ENCODE measurements around the gene TTLL8.
"Not testable (repeated sequence)": the region's sequence is repeated elsewhere in the genome, so short reads cannot be mapped to it uniquely, and the experiment has no call there.

TTLL8 gene

GRCh38 chr22:50058061-50058905 is at the start of gene TTLL8:
TTLL8 (minus strand) TSS chr22:50058298.
- no peak for DNase-seq (ENCODE audit: low spot score)

- DNase-seq (ENCODE audit: low spot score) = no peak
These were observed 49.4 kb upstream of the TTLL8 start for GRCh38 chr22:50107529-50107928.

- DNase-seq (ENCODE audit: low spot score) = no peak
These were observed 47.4 kb upstream of the TTLL8 start for GRCh38 chr22:50105208-50106100.

- no peak for DNase-seq (ENCODE audit: low spot score)
These were observed 46.0 kb upstream of the TTLL8 start for GRCh38 chr22:50104141-50104544.

- no peak for DNase-seq (ENCODE audit: low spot score)
These were observed 44.8 kb upstream of the TTLL8 start for GRCh38 chr22:50102946-50103345.

- DNase-seq (ENCODE audit: low spot score) = no peak
These were observed 43.9 kb upstream of the TTLL8 start for GRCh38 chr22:50101870-50102565.

- no peak for DNase-seq (ENCODE audit: low spot score)
These were observed 40.0 kb upstream of the TTLL8 start for GRCh38 chr22:50098052-50098451.

- no peak for DNase-seq (ENCODE audit: low spot score)
These were observed 34.2 kb upstream of the TTLL8 start for GRCh38 chr22:50092342-50092741.

GRCh38 chr22:50091092-50091768 is 33.1 kb upstream of the TTLL8 start:
- DNase-seq (ENCODE audit: low spot score) = no peak

GRCh38 chr22:50090412-50090714 is 32.3 kb upstream of the TTLL8 start:
- DNase-seq (ENCODE audit: low spot score) = no peak

- DNase-seq (ENCODE audit: low spot score) = no peak
These were observed 31.7 kb upstream of the TTLL8 start, which contains the start of gene MOV10L1 for GRCh38 chr22:50089682-50090411. MOV10L1 (plus strand) TSS chr22:50090006; CDS start chr22:50090089, 83 bp downstream.

GRCh38 chr22:50089231-50089630 is 31.1 kb upstream of the TTLL8 start:
- no peak for DNase-seq (ENCODE audit: low spot score)

GRCh38 chr22:50088096-50088495 is 30.0 kb upstream of the TTLL8 start:
- no peak for DNase-seq (ENCODE audit: low spot score)

GRCh38 chr22:50087646-50088045 is 29.5 kb upstream of the TTLL8 start:
- no peak for DNase-seq (ENCODE audit: low spot score)

- DNase-seq (ENCODE audit: low spot score) = not testable (repeated sequence)
These were observed 28.9 kb upstream of the TTLL8 start for GRCh38 chr22:50086975-50087374.

- no peak for DNase-seq (ENCODE audit: low spot score)
These were observed 28.4 kb upstream of the TTLL8 start for GRCh38 chr22:50086526-50086925.

- no peak for DNase-seq (ENCODE audit: low spot score)
These were observed 27.3 kb upstream of the TTLL8 start, which contains the start of gene MLC1 for GRCh38 chr22:50085211-50085972. MLC1 (minus strand) TSS chr22:50085426; CDS start chr22:50084902, 524 bp downstream.

- no peak for DNase-seq (ENCODE audit: low spot score)
These were observed 26.5 kb upstream of the TTLL8 start for GRCh38 chr22:50084614-50085021.

- DNase-seq (ENCODE audit: low spot score) = no peak
These were observed 26.0 kb upstream of the TTLL8 start for GRCh38 chr22:50084080-50084477.

GRCh38 chr22:50083462-50084079 is 25.5 kb upstream of the TTLL8 start:
- DNase-seq (ENCODE audit: low spot score) = no peak

Data from D341Med (cell line).